Cerebellar nuclear complex (tissue), 1 donor: Measurements from ENCODE around the gene PAIP1.
"Not testable (repeated sequence)": the region's sequence is repeated elsewhere in the genome, so short reads cannot be mapped to it uniquely, and the experiment has no call there.

ENCODE experiments used
- DNase-seq, 2 experiments: peaks; one replicate each; lab custom pipeline; 2025; lab: John Stamatoyannopoulos, UW

PAIP1 gene

GRCh38 chr5:43515678-43516048 is 41.2 kb downstream of the PAIP1 start:
- no peak for DNase-seq

GRCh38 chr5:43514816-43515677 is 41.8 kb downstream of the PAIP1 start, which contains the start of gene C5orf34:
TSS of gene C5orf34 (minus strand) at chr5:43515148. CDS start at chr5:43509339, 5,809 bp downstream.
- peak; percentile 76 to 87 for DNase-seq

GRCh38 chr5:43514471-43514815 is 42.4 kb downstream of the PAIP1 start:
- no peak for DNase-seq

GRCh38 chr5:43514025-43514424 is 42.9 kb downstream of the PAIP1 start:
- no peak for DNase-seq

- DNase-seq, result not testable (repeated sequence)
Measured at GRCh38 chr5:43511062-43511461, 45.8 kb downstream of the PAIP1 start.

GRCh38 chr5:43498581-43498980 is 58.3 kb downstream of the PAIP1 start:
- no peak for DNase-seq

GRCh38 chr5:43497311-43498104 is 59.4 kb downstream of the PAIP1 start:
- DNase-seq, result no peak

- DNase-seq, result no peak
Measured at GRCh38 chr5:43491326-43491725, 65.6 kb downstream of the PAIP1 start.

GRCh38 chr5:43486353-43486752 is 70.5 kb downstream of the PAIP1 start:
- DNase-seq, result no peak

- DNase-seq, result no peak
Measured at GRCh38 chr5:43485406-43485805, 71.5 kb downstream of the PAIP1 start.

- peak in 1 of 2 experiments; percentile 68 for DNase-seq
Measured at GRCh38 chr5:43484106-43484849, 72.6 kb downstream of the PAIP1 start.

- peak; percentile 20 to 68 for DNase-seq
Measured at GRCh38 chr5:43483298-43484105, 73.4 kb downstream of the PAIP1 start, which contains the start of gene TMEM267. TSS of gene TMEM267 (minus strand) at chr5:43483865. CDS start at chr5:43453969, 29,896 bp downstream.

GRCh38 chr5:43482490-43483297 is 74.2 kb downstream of the PAIP1 start:
- DNase-seq, result no peak
